Measurements from ENCODE around the gene VIL1. TPM values are rescaled to one million over a fixed set of nuclear protein-coding genes. Genes with fewer than 3 reads are reported as not detected.

The VIL1 gene
- total RNA-seq, 1 experiment from 2014 or later, result 0.26 TPM

- Histone ChIP-seq H3K9me3 (ENCODE audit: low read length) (no peaks in the 10 kb centered on the region), H3K36me3 (ENCODE audit: low read depth, low read length) (no peaks in the 10 kb centered on the region), H3K4me2 (ENCODE audit: low read length) (no peak overlapping the region), H3K4me1 (ENCODE audit: insufficient read depth, low read length) (no peaks in the 10 kb centered on the region), H3K9ac (ENCODE audit: low read length) (no peak overlapping the region), H3K79me2 (ENCODE audit: low read length) (no peaks in the 10 kb centered on the region), H3K4me3 (ENCODE audit: low read length) (no peak overlapping the region), H3F3A (ENCODE audit: low read length, unreplicated experiment) (no peaks in the 10 kb centered on the region), H4K20me1 (ENCODE audit: low read length) (no peaks in the 10 kb centered on the region), H3K9me2 (replicated peaks; ENCODE audit: low read length) (no peaks in the 10 kb centered on the region), H2AFZ (ENCODE audit: low read length) (no peak overlapping the region), H3K27me3 (ENCODE audit: low read length) (no peaks in the 10 kb centered on the region), H3K27ac (ENCODE audit: low read length) (no peak overlapping the region)
- ChIA-PET CTCF (no interaction called here), POLR2A (ENCODE audit: unreplicated experiment) (no interaction called here)
- TF ChIP-seq CTCF (conservative IDR thresholded peaks at IDR 0.05; ENCODE audit: low read depth, low read length) (no peak), EZH2phosphoT487 (IDR thresholded peaks at IDR 0.05; ENCODE audit: borderline replicate concordance, low read length) (no peak), EZH2 (IDR thresholded peaks at IDR 0.05; ENCODE audit: low read length, unreplicated experiment) (no peak)
- no TSS peak for BruUV-seq (replicated peaks)
- no peak for DNase-seq
- no peak for ATAC-seq
- intact Hi-C loops (cut with micrococcal nuclease), result no loop called here
Measured at GRCh38 chr2:218438596-218438995, 19.7 kb downstream of the VIL1 start.

GRCh38 chr2:218444692-218445357 lies 25.9 kb downstream of the VIL1 start:
- ChIA-PET POLR2A (ENCODE audit: unreplicated experiment) (interaction anchor here (0.6 kb wide), 1 partner anchor 214 kb away, joined by 5 read pairs; no protein-coding TSS in a partner anchor), CTCF (no interaction called here)
- no peaks in the 10 kb centered on the region for H3K9me3 ChIP-seq (ENCODE audit: low read length)
- H3K36me3 ChIP-seq (ENCODE audit: low read depth, low read length), result no peaks in the 10 kb centered on the region
- no peaks in the 10 kb centered on the region for H3K27me3 ChIP-seq (ENCODE audit: low read length)
- H3K9me2 ChIP-seq (replicated peaks; ENCODE audit: low read length), result no peaks in the 10 kb centered on the region
- H3K27ac ChIP-seq (ENCODE audit: low read length), result peak overlapping the region; percentile 24; the same call in 1 of the 2 replicates
- TSS peak; percentile 17 for BruUV-seq (replicated peaks)
- H4K20me1 ChIP-seq (ENCODE audit: low read length), result no peaks in the 10 kb centered on the region
- H3K9ac ChIP-seq (ENCODE audit: low read length), result no peak overlapping the region
- peak; percentile 87 for DNase-seq
- ATAC-seq, result peak; percentile 86
- no peaks in the 10 kb centered on the region for H3K79me2 ChIP-seq (ENCODE audit: low read length)
- peaks cover 37% of the 10 kb centered on the region for H3K4me1 ChIP-seq (ENCODE audit: insufficient read depth, low read length)
- peak overlapping the region; percentile 16 for H3K4me2 ChIP-seq (ENCODE audit: low read length)
- no peak overlapping the region for H2AFZ ChIP-seq (ENCODE audit: low read length)
- no peak for TF ChIP-seq EZH2phosphoT487 (IDR thresholded peaks at IDR 0.05; ENCODE audit: borderline replicate concordance, low read length)
- TF ChIP-seq CTCF (conservative IDR thresholded peaks at IDR 0.05; ENCODE audit: low read depth, low read length), result no peak
- no peak for TF ChIP-seq EZH2 (IDR thresholded peaks at IDR 0.05; ENCODE audit: low read length, unreplicated experiment)
- H3K4me3 ChIP-seq (ENCODE audit: low read length), result no peak overlapping the region
- intact Hi-C loops (cut with micrococcal nuclease), result loop anchor here (2.0 kb wide), 1 partner anchor 38 kb away; no protein-coding TSS in a partner anchor
- peaks cover 4% of the 10 kb centered on the region for H3F3A ChIP-seq (ENCODE audit: low read length, unreplicated experiment)

- Histone ChIP-seq H3F3A (ENCODE audit: low read length, unreplicated experiment) (peaks cover 4% of the 10 kb centered on the region), H3K4me1 (ENCODE audit: insufficient read depth, low read length) (peaks cover 39% of the 10 kb centered on the region), H3K9me2 (replicated peaks; ENCODE audit: low read length) (no peaks in the 10 kb centered on the region), H3K9me3 (ENCODE audit: low read length) (no peaks in the 10 kb centered on the region), H3K79me2 (ENCODE audit: low read length) (no peaks in the 10 kb centered on the region), H3K9ac (ENCODE audit: low read length) (no peak overlapping the region), H3K4me2 (ENCODE audit: low read length) (peak overlapping the region; percentile 16; the same call in 1 of the 2 replicates), H3K27ac (ENCODE audit: low read length) (0 out of 2 replicates have a peak overlapping the region, but pooled peaks have one; percentile 24), H3K36me3 (ENCODE audit: low read depth, low read length) (no peaks in the 10 kb centered on the region), H4K20me1 (ENCODE audit: low read length) (no peaks in the 10 kb centered on the region), H3K27me3 (ENCODE audit: low read length) (no peaks in the 10 kb centered on the region), H2AFZ (ENCODE audit: low read length) (no peak overlapping the region), H3K4me3 (ENCODE audit: low read length) (no peak overlapping the region)
- intact Hi-C loops (cut with micrococcal nuclease), result loop anchor here (2.0 kb wide), 1 partner anchor 39 kb away; no protein-coding TSS in a partner anchor
- BruUV-seq (replicated peaks), result no TSS peak
- DNase-seq (peak; percentile 10), ATAC-seq (peak; percentile 20; the same call in 1 of the 2 replicates)
- TF ChIP-seq EZH2 (IDR thresholded peaks at IDR 0.05; ENCODE audit: low read length, unreplicated experiment), result no peak
- no peak for TF ChIP-seq EZH2phosphoT487 (IDR thresholded peaks at IDR 0.05; ENCODE audit: borderline replicate concordance, low read length)
- TF ChIP-seq CTCF (conservative IDR thresholded peaks at IDR 0.05; ENCODE audit: low read depth, low read length), result no peak
- ChIA-PET CTCF (no interaction called here), POLR2A (ENCODE audit: unreplicated experiment) (no interaction called here)
Measured at GRCh38 chr2:218445602-218446001, 26.7 kb downstream of the VIL1 start.
